Measurements from ENCODE around the gene ZC2HC1B. TPM values are rescaled to one million over a fixed set of nuclear protein-coding genes. Genes with fewer than 3 reads are reported as not detected.
"Not testable (repeated sequence)": the region's sequence is repeated elsewhere in the genome, so short reads cannot be mapped to it uniquely, and the experiment has no call there.

The ZC2HC1B gene
- total RNA-seq, 1 donor from 2014 or later, result not detected

DNA sequence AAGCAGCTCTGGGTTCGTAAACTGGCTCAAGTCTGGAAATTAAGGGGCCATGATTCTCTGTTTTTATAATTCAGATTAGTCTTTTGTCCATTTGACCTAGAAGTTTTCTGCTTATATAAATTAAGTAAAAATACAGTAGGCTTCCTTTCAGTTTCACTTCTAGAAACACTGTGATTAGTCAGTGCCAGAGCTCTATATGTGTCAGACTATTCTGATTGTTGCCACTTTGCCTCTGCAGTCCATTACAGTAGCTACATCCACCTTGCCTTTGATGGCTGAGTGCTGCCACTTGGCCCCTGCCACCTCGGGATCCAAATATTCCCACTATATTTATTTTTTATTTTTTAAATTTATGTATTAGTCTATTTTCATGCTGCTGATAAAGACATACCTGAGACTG is 7.9 kb downstream of the ZC2HC1B start:
- H3K4me3 ChIP-seq, result no peak overlapping the region
- no peaks in the 10 kb centered on the region for H3K27me3 ChIP-seq (ENCODE audit: low read depth)
- no peaks in the 10 kb centered on the region for H3K4me1 ChIP-seq
- no peaks in the 10 kb centered on the region for H3K36me3 ChIP-seq
- TF ChIP-seq, protein P1, sequence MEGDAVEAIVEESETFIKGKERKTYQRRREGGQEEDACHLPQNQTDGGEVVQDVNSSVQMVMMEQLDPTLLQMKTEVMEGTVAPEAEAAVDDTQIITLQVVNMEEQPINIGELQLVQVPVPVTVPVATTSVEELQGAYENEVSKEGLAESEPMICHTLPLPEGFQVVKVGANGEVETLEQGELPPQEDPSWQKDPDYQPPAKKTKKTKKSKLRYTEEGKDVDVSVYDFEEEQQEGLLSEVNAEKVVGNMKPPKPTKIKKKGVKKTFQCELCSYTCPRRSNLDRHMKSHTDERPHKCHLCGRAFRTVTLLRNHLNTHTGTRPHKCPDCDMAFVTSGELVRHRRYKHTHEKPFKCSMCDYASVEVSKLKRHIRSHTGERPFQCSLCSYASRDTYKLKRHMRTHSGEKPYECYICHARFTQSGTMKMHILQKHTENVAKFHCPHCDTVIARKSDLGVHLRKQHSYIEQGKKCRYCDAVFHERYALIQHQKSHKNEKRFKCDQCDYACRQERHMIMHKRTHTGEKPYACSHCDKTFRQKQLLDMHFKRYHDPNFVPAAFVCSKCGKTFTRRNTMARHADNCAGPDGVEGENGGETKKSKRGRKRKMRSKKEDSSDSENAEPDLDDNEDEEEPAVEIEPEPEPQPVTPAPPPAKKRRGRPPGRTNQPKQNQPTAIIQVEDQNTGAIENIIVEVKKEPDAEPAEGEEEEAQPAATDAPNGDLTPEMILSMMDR (IDR thresholded peaks at IDR 0.05; ENCODE audit: borderline replicate concordance), result no peak
- H3K9me3 ChIP-seq (replicated peaks), result peaks cover 27% of the 10 kb centered on the region
- H3K27ac ChIP-seq (replicated peaks), result no peak overlapping the region
- DNase-seq, result no peak
- intact Hi-C loops (cut with micrococcal nuclease), result no loop called here

GRCh38 chr6:143873600-143873999 is 9.3 kb downstream of the ZC2HC1B start:
- peaks cover 28% of the 10 kb centered on the region for H3K9me3 ChIP-seq (replicated peaks)
- H3K27me3 ChIP-seq (ENCODE audit: low read depth); H3K36me3 ChIP-seq; H3K4me1 ChIP-seq; H3K27ac ChIP-seq (replicated peaks); intact Hi-C loops (cut with micrococcal nuclease); DNase-seq; H3K4me3 ChIP-seq: not testable (repeated sequence)

- intact Hi-C loops (cut with micrococcal nuclease); H3K36me3 ChIP-seq; H3K27ac ChIP-seq (replicated peaks); H3K4me3 ChIP-seq; H3K4me1 ChIP-seq; DNase-seq; H3K27me3 ChIP-seq (ENCODE audit: low read depth): not testable (repeated sequence)
- H3K9me3 ChIP-seq (replicated peaks), result peaks cover 36% of the 10 kb centered on the region
Measured at GRCh38 chr6:143874503-143874902, 10.2 kb downstream of the ZC2HC1B start.

DNA sequence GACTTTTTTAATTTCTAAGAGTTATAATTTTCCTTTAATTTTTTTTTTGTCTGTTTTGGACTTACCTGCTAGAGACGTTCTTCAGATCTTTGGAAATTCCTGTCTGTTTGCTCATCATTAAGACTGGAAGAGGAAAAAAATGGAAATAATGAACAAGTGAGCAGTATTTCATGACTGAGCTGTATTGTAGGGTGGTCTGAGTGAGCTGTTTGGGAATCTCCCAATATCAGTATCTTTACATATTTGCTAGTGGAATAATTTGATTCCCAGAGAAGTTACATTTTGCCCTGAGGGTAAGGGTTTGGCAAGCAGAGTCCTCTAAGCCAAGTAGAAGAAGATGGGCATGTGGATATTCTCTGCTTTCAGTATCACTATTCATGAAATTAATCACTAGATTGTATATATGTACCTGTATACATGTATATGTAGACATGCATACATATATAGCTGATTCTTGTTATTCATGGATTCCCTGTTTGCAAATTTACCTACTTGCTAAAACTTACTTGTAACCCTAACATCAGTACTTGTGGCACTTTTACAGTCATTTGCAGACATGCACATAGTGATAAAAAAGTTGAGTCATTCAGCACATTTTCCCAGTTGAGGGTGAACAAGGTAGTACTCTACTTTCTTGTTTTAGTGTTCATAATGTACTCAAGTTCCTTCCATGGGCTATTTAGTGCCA is 13.5 kb downstream of the ZC2HC1B start:
- H3K4me3 ChIP-seq, result no peak overlapping the region
- H3K4me1 ChIP-seq, result no peaks in the 10 kb centered on the region
- TF ChIP-seq, protein P1 (IDR thresholded peaks at IDR 0.05; ENCODE audit: borderline replicate concordance), result no peak
- no peaks in the 10 kb centered on the region for H3K27me3 ChIP-seq (ENCODE audit: low read depth)
- peaks cover 39% of the 10 kb centered on the region for H3K9me3 ChIP-seq (replicated peaks)
- DNase-seq, result no peak
- intact Hi-C loops (cut with micrococcal nuclease), result no loop called here
- no peak overlapping the region for H3K27ac ChIP-seq (replicated peaks)
- no peaks in the 10 kb centered on the region for H3K36me3 ChIP-seq

DNA sequence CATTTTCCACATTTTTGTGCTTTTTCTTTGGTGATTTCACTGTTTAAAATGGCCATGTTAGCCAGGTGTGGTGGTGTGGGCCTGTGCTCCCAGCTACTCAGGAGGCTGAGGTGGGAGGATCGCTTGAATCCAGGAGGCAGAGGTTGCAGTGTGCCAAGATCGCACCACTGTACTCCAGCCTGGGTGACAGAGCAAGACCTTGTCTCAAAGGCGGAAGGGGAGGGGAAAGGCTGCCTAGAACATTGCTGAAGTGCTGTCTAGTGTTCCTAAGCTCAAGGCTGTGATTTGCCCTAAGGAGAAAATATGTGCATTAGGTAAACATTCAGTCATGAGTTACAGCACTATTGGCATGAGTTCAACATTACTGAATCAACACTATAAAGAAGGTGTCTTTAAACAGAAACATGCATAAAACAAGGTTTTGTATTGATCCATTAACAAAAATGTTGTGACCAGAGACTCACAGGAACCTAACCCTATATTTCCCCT is 14.0 kb downstream of the ZC2HC1B start:
- DNase-seq, result no peak
- no peak overlapping the region for H3K4me3 ChIP-seq
- intact Hi-C loops (cut with micrococcal nuclease), result no loop called here
- H3K4me1 ChIP-seq, result no peaks in the 10 kb centered on the region
- no peaks in the 10 kb centered on the region for H3K27me3 ChIP-seq (ENCODE audit: low read depth)
- no peaks in the 10 kb centered on the region for H3K36me3 ChIP-seq
- peaks cover 39% of the 10 kb centered on the region for H3K9me3 ChIP-seq (replicated peaks)
- TF ChIP-seq, protein P1 (IDR thresholded peaks at IDR 0.05; ENCODE audit: borderline replicate concordance), result no peak
- no peak overlapping the region for H3K27ac ChIP-seq (replicated peaks)

DNA sequence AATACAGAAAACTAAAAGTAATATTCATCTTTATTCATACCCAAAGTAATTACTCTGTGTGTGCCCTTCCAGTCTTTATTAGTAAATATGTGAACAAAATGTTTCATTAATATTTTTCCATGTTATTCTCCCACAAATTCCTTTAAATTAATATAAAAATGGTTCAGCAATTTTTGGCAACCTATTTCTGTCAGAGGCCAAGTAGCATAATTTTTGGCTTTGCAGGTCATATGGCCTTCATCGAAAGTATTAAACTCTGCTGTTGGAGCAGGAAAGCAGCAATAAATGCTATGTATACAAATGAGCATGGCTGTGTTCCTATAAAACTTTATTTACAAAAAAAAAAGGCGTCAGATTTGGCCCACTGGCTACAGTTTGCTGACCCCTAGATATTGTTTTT is 16.1 kb downstream of the ZC2HC1B start:
- H3K4me3 ChIP-seq, result no peak overlapping the region
- H3K9me3 ChIP-seq (replicated peaks), result peaks cover 28% of the 10 kb centered on the region
- intact Hi-C loops (cut with micrococcal nuclease), result no loop called here
- H3K27ac ChIP-seq (replicated peaks), result no peak overlapping the region
- H3K36me3 ChIP-seq, result no peaks in the 10 kb centered on the region
- no peak for DNase-seq
- TF ChIP-seq, protein P1 (IDR thresholded peaks at IDR 0.05; ENCODE audit: borderline replicate concordance), result no peak
- no peaks in the 10 kb centered on the region for H3K27me3 ChIP-seq (ENCODE audit: low read depth)
- H3K4me1 ChIP-seq, result no peaks in the 10 kb centered on the region
